ENCODE results near the gene SWT1. TPM values are rescaled to one million over a fixed set of nuclear protein-coding genes. Genes with fewer than 3 reads are reported as not detected.

Gene SWT1
- total and polyA plus RNA-seq, 2 of the 13 experiments (the other 11 are each of a cell fraction or from before 2014, with no cell fraction given) = 1.7 to 2.5 TPM

GRCh38 chr1:185292237-185292636 is 135.3 kb downstream of the SWT1 start:
- in situ Hi-C loops (cut with HindIII; ENCODE audit: extremely low pct_ligation_motif_present, low pct_unique_long_range_greater_than_20kb) (no loop called here), intact Hi-C loops (cut with micrococcal nuclease; ENCODE audit: unreplicated experiment) (no loop called here)
- no peak for DNase-seq (ENCODE audit: low spot score)
- Histone ChIP-seq H3K4me1 (ENCODE audit: insufficient read depth, low read length) (peaks cover 10% of the 10 kb centered on the region; the same call in 1 of the 2 replicates), H3K27me3 (ENCODE audit: control insufficient read depth in 1 of 2, insufficient read depth in 2 of 2, low read length in 2 of 2) (no peaks in the 10 kb centered on the region), H3K9ac (ENCODE audit: insufficient read depth, low read depth, low read length) (no peak overlapping the region), H3K9me3 (ENCODE audit: low read length) (no peaks in the 10 kb centered on the region), H4K20me1 (ENCODE audit: insufficient read depth, low read length) (no peaks in the 10 kb centered on the region), H3K4me2 (ENCODE audit: low read depth, low read length) (no peak overlapping the region), H3K36me3 (replicated peaks in 1 of 2; ENCODE audit: control insufficient read depth in 1 of 2, insufficient read depth in 2 of 2, low read length in 2 of 2) (peaks cover 0 to 5% of the 10 kb centered on the region in 2 experiments; a peak in 4 of 5 replicates), H2AFZ (ENCODE audit: low read length) (no peak overlapping the region), H3K27ac (ENCODE audit: extremely low read length, insufficient read depth, low read length) (no peak overlapping the region), H3K79me2 (ENCODE audit: insufficient read depth, low read length) (no peaks in the 10 kb centered on the region), H3K4me3 (replicated peaks in 1 of 3; ENCODE audit: insufficient read depth in 1 of 3, low read depth in 2 of 3, low read length in 3 of 3) (no peak overlapping the region)
- TF ChIP-seq ZNF710 (CRISPR knock-in tag; IDR thresholded peaks at IDR 0.05; ENCODE audit: borderline replicate concordance) (no peak), CBX1 (IDR thresholded peaks at IDR 0.05; ENCODE audit: low read depth) (no peak), E2F5 (CRISPR knock-in tag; conservative IDR thresholded peaks at IDR 0.05) (no peak), ZNF18 (CRISPR knock-in tag; IDR thresholded peaks at IDR 0.05; ENCODE audit: insufficient replicate concordance) (no peak), ZNF441 (CRISPR knock-in tag; IDR thresholded peaks at IDR 0.05; ENCODE audit: borderline replicate concordance) (no peak), TOE1 (CRISPR knock-in tag; IDR thresholded peaks at IDR 0.05) (no peak), PAWR (CRISPR knock-in tag; IDR thresholded peaks at IDR 0.05; ENCODE audit: borderline replicate concordance) (no peak), ZNF761 (CRISPR knock-in tag; conservative IDR thresholded peaks at IDR 0.05) (no peak), SP4 (CRISPR knock-in tag; IDR thresholded peaks at IDR 0.05) (no peak), NRL (CRISPR knock-in tag; IDR thresholded peaks at IDR 0.05; ENCODE audit: borderline replicate concordance) (no peak), DR1 (CRISPR knock-in tag; IDR thresholded peaks at IDR 0.05) (no peak), MAFK (conservative IDR thresholded peaks at IDR 0.05 in 1 of 2, IDR thresholded peaks at IDR 0.05 in 1 of 2; ENCODE audit: low read length in 2 of 2) (no peak), ZNF572 (CRISPR knock-in tag; IDR thresholded peaks at IDR 0.05) (no peak), ZNF773 (CRISPR knock-in tag; IDR thresholded peaks at IDR 0.05; ENCODE audit: borderline replicate concordance) (no peak), HIVEP1 (CRISPR knock-in tag; IDR thresholded peaks at IDR 0.05) (no peak), ZNF274 (CRISPR knock-in tag; IDR thresholded peaks at IDR 0.05) (no peak)
- ATAC-seq = no peak
- WGBS (ENCODE audit: low lambda C conversion rate) = 97% methylated on average over 5 of the region's 5 CpGs
- ChIA-PET POLR2A (no interaction called here), CTCF (ENCODE audit: low intra/inter-chr PET ratio, low total read pairs) (no interaction called here)
- FAIRE-seq = no peak
- BruUV-seq (replicated peaks) = no TSS peak

Measured in HepG2 (cell line).